HG03108 (cell line): Measurements from ENCODE around the gene ATRIP.
A peak's percentile ranks its signal among the peaks of the same experiment; 100 is the strongest.
"Not testable (repeated sequence)": the region's sequence is repeated elsewhere in the genome, so short reads cannot be mapped to it uniquely, and the experiment has no call there.

ENCODE experiments used
- ATAC-seq: cut with Tn5 transposase; IDR thresholded peaks from one replicate; pipeline ENCODE4 v1.9.1; 2021; ENCODE audit warnings: moderate library complexity; ENCODE audit not compliant: unreplicated experiment

The ATRIP gene

DNA sequence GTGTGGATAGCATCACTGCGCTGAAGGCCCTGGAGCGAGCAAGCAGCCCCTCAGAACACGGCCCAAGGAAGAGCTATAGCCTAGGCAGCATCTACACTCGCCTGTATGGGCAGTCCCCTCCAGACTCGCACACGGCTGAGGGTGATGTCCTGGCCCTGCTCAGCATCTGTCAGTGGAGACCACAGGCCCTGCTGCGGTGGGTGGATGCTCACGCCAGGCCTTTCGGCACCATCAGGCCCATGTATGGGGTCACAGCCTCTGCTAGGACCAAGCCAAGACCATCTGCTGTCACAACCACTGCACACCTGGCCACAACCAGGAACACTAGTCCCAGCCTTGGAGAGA is 20.5 kb downstream of the ATRIP start:
- ATAC-seq = no peak

DNA sequence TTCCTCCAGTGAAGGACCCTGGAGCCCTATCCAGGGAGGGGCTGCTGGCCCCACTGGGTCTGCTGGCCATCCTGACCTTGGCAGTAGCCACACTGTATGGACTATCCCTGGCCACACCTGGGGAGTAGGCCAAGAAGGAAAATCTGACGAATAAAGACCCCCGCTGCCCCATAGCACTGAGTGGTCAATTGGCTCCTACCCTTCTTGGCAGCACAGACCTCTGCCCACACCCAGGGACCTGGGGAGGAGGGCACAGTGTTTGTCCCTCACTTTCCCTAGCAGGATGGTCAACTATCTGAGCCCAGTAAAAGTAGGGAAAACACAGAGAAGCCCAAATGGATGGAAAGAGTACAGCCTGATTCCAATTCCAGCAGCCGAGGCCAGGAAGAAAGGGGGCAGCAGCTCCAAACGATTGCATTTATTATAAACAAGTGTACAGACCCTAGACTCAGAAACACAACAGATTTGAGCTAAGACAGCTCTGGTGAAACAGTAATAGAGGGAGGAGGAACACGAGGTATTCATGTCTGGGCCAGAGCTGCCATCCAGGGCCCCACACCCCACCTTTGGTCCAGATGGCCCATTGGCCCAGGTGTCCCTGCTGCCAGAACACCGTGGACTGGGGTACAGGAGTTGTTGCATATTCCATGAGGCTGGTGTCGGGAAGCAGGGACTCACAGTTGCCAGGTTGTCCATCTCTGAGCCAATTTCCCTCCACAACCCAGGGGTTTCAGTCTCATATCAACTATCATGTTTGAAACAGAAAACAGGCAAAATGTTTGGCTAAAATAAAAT is 21.1 kb downstream of the ATRIP start:
- ATAC-seq = no peak

DNA sequence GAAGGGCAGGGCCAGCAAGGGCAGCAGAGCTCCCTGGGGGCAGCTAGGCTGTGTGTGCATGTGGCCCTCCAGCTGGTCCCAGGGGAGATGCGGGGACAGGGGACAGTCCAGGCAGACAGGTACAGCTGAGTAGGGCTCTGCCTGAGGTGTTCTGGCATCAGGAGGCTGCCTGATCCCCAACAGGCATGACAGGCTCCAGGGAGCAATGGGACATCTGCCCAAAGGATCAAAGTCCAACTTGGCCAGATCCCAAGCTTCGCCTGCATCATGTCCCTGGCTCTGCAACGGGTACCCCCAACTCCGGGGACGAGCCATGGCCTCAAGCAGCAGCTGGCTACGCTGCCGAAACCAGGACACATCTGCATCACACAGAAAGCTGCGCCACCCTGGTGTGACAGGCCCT is 21.8 kb downstream of the ATRIP start:
- ATAC-seq = no peak

DNA sequence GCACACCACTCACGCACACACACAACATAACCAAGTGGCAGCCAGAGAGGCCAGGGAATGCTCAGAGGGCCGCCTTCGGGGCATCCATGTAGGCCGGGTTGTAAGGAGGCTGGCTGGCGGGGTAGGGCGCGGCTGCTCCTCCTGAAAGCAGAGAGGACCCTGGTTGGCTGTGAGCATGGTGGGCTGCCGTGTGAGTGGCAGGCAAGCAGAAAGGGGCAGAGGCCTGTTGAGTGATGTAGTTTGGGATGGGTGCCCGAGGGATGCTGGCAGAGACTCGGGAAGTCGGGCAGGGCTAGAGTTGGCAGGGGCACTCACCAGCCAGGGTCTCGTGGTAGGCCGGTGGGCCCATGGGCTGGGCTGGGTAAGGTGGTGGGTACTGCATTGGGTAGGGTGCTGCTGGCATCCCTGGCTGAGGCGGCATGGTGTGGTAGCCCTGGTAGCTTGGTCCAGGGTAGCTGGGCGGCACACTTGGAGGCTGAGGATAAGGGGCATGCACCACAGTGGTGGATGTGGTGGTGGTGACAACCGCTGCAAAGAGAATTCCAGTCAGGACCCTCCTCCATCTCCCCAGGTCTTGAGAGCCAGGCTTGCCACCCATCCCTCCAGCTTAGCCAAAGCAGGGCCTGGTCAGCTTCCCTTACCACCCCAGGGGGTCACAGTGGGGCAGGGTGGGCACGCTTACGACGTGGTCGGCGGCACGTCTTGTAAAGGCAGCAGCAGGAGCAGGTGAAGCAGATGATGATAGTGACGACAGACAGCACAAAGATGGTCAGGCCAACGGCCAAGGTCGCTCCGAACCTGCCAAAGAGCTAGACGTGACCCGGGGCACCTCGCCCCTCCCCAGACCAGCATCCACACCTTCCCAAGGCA is 22.7 kb downstream of the ATRIP start:
- ATAC-seq = no peak

DNA sequence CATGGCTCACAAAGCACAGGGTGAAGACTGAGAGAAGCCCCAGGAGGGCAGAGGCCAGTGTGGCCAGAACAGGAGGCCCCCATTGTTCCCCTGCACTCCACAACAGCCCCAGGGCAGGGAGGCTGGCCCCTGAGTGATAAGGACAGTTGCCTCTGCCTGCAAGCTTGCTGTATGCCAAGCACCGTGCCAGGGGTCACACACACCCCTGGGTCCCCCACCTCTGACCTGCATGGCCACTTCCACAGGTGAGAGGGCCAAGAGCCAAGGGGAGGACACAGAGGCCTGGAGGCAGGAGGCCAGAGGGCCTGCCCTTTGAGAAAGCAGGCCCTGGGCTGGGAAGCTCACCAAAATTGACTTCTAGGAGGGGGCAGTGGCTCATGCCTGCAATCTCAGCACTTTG is 23.7 kb downstream of the ATRIP start:
- no peak for ATAC-seq

DNA sequence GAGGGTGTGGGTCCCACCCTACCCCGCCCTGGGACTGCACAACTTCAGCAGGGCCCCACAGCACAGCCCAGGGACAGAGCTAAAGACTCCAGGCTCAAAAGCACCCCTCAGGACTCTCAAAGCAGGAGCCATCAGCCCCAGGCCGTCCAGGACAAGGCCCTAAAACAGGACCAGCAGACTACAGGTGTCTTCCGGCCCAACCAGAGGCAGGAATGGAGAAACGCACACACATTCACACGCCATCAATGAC is 26.1 kb downstream of the ATRIP start:
- no peak for ATAC-seq

DNA sequence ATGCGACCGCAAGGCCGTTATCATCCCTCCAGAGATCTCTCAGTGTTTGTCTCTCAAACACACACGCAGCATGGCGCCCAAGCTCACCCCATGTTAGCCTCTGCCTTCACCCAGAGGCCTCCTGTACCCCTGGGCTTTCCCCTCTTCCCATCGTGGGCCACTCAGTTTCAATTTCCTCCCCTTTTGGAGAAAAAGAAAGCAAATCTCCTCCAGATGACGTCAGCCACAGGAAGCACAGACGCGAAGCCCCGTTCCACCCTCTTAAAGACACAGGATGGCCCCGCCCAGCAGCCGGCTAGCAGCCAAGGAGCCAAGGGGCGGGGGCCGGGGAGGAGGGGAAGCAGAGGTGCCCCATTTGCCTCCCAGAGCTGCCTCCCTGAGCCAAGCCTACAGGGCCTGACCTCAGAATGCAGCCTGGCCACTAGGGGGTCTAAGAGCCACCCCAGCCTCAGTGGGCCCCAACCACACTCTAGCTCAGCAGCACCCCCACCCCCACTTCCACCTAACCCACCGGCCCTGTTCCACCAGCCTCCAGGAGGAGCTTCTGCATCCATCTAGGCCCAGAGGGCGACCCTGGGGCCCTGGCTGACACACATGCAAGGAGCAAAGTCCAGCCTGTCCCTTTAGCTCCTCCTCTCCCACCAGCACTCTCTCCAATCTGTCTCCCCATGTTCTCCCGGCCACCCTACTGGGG is 26.5 kb downstream of the ATRIP start:
- ATAC-seq = peak; percentile 75

DNA sequence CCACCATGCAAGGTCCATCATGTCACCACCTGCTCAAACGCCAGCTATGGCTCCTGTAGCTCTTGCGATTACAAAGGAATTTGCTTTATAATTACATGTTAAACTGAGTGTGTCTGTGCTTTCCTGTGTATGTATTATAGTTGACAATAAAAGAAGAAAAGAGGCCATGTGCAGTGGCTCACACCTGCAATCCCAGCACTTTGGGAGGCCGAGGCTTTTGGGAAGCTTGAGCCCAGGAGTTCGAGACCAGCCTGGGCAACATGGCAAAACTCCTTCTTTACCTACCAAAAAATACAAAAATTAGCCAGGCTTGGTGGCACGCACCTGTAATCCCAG is 27.0 kb downstream of the ATRIP start:
- ATAC-seq = no peak

DNA sequence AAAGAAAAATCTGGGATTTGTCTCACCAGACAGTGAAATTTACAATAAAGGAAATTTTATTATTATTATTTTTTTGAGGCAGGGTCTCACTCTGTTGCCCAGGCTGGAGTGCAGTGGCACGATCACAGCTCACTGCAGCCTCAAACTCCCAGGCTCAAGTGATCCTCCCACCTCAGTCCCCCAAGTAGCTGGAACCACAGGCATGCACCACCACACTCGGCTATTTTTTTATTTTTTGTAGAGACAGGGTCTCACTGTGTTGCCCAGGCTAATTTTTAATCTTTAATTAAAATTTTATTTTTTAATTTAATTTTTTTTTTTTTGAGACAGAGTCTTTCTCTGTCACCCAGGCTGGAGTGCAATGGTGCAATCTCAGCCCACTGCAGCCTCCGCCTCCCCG is 27.5 kb downstream of the ATRIP start:
- not testable (repeated sequence) for ATAC-seq

DNA sequence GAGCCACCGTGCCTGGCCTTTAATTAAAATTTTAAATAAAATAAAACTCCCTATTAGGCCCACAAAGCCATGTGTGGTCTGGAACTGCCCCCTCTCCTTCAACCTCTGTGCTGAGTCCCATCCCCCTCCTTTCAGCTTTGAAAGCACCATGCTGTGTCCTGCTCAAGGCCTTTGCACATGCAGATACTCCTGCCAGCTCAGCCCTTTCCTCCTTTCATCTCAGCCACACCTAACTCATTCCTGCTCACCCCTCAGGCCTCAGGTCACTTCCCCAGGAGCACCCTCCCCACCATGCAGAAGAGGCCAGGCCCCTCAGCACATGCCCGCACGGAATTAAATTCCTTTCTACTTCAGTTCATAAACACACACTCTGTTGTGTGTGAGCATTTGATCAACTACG is 28.1 kb downstream of the ATRIP start:
- ATAC-seq = no peak

DNA sequence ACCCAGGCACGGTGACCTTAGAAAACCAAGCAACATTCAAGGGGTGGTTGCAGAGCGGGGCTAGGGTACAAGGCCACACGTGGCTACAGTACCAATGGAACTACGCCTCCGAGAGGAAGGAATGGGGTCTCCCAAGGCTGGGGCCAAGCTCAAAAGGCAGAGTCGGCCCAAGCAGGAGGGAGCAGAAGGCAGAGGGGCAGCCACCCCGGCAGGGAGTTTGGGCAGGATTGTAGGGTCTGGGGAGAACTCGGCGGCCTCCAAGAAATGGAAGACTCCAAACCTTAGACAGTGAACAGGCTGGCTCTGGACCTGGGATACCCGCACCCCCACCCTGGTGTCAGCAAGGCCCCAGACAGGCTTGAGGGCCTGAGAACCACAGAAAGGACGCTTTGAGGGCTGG is 28.7 kb downstream of the ATRIP start:
- no peak for ATAC-seq

DNA sequence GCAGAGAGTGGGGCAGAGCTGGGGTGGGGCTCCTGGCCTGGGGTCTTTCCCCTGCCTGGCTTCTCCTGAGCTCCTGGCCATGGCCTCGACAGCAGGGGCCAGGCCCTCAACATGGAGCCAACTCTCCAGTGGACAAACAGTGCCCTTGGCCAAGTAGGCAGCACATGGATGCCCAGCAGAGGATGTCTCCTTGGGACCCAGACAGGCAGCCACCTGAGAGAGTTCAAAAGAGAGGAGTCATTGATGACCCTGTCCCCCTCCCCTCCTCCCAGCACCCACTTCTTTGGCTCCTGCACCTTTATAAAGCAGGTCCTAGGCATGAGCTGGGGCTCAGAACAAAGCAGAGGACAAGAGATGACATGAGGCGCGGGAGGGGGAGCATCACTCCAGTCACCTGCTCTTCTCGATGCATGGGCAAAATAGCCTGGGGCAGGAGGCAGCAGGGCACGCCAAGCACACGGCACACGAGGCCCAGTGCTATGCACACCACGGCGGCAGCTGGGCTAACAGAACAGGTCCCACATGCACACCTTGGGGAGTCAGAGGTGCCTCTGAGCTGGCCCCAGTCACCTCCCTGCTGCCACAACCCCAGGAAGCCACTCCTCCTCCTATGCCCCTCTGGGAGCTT is 30.0 kb downstream of the ATRIP start:
- ATAC-seq = no peak

DNA sequence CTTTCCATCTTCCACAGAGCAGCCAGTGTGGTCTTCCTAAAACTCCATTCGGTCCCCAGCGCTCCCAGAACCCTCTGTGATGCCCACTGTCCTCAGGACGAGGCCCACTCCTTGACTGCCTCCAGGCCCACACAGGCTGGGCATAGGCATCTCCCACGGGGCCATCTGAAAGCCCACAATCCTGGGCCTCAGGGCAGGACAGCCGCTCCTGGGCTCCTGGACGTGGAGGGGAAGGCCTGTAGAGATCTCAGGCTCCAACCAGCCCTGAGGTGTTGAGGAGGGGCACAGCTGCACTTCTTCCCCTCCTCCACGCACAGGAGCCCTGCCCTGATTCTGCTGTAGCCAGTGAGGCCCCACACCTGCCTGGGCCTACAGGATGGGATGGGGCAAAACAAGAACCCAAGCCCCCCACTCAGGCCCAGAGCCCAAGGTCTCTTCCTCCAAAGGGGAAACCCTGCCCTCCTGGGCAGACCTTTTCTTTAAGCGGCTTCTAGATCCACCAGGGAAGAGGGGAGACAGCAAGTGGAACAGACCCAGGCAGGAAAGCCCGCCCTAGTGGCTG is 31.5 kb downstream of the ATRIP start:
- no peak for ATAC-seq

DNA sequence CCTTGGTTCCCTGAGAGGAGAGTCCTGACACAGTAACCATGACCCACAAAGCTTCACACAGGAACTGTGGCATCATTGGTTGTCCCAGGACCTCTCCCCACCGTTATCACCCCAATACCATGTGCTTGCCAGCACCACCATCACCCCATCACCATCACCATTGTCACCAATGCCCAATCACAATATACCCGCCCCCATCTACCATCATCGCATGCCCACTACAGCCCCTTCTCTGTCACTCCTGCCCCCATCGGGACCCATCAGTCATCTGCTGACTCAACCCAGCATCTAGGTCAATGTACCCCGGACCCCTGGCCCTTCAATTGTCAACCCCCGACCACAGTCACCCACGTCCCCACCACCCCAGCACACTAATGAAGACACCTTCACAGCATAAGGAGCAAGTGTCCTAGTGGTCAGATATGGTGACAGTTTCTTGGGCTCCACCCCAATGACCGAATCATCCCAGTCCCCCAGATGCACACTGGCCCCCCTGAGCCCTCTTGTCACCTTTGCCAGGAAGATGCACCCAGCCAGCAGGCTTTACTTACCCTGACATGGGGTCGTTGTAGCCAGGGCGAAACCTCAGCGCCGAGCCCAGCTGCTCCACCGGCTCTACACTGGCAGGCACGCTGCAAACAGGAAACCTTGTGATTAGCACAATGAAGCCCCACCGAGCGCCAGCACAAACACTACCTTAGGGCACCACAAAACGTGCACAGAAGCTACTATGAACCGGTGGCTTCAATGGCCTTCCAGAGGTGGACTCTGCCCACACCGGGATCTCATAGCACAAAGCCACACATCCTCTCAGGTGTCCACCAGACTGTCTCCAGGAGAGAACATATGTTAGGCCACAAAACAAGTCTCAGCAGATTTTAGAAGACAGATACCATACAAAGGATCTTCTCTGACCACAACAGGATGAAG is 32.4 kb downstream of the ATRIP start:
- no peak for ATAC-seq

DNA sequence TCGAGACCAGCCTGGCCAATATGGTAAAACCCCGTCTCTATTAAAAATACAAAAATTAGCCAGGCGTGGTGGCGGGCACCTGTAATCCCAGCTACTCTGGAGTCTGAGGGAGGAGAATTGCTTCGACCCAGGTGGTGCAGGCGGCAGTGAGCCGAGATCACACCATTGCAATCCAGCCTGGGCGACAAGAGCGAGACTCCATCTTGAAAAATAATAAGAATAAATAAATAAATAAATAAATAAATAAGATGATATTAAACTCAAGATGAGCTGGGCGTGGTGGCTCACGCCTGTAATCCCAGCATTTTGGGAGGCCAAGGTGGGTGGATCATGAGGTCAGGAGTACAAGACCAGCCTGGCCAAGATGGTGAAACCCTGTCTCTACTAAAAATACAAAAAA is 34.4 kb downstream of the ATRIP start:
- not testable (repeated sequence) for ATAC-seq

DNA sequence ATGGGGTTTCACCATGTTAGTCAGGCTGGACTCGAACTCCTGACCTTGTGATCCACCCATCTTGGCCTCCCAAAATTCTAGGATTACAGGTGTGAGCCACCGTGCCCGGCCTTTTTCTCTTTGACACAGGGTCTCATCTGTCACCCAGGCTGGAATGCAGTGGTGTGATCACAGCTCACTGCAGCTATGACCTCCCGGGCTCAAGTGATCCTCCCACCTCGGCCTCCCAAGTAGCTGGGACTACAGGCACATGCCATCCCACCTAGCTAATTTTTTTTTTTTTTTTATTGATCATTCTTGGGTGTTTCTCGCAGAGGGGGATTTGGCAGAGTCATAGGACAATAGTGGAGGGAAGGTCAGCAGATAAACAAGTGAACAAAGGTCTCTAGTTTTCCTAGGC is 36.3 kb downstream of the ATRIP start:
- ATAC-seq = not testable (repeated sequence)

DNA sequence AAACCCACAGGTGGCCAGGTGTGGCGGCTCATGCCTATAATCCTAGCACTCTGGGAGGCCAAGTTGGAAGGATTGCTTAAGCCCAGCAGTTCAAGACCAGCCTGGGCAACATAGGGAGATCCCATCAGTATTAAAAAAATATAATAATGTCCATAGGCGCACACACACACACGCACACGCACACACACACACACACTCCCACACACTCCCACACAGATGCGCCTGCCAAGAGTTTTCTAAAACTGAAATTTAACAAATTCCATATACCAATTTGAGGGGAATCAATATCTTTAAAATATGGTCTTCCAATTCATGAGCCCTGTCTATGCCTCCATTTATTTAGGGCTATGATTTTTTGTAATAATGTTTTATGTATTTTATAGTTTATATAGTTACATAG is 40.4 kb downstream of the ATRIP start:
- ATAC-seq = no peak

DNA sequence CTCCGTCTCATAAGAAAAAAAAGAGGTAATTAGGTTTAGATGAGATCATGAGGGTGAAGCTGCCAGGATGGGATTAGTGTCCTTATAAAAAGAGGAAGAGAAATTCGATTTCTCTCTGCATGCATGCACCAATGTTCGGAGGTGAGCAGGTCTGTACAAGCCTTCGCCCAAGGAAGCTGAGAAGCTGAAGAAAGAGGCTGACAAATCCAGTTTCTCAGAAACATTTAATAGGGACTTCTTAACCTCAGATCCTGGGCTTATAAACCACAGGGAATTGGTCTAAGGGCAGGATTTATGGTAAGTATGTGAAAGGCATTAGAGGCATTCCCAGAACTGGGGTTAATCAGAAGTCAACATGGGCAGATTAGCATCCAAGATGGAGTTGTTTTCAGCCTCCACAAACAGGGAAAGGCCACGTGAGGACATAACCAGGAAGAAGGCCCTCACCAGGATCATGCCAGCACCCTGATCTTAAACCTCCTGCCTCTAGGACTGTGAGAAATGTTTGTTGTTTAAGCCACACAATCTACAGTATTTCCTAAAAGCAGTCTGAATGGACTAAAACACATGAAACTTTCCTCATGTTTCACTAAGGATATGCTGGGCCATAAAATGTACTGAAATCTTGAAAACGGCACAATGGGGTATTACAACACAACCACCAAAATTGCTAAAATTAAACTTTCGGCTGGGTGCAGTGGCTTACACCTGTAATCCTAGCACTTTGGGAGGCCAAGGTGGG is 46.1 kb downstream of the ATRIP start:
- no peak for ATAC-seq

DNA sequence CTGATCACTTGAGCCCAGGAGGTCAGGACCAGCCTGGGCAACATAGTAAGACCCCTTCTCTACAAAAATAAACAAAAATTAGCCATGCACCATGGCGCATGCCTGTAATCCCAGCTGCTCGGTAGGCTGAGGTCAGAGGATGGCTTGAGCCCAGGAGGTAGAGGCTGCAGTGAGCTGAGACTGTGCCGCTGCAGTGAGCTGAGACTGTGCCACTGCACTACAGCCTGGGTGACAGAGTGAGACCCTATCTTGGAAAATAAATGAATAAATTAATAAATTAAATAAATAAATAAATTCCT is 46.6 kb downstream of the ATRIP start:
- no peak for ATAC-seq

DNA sequence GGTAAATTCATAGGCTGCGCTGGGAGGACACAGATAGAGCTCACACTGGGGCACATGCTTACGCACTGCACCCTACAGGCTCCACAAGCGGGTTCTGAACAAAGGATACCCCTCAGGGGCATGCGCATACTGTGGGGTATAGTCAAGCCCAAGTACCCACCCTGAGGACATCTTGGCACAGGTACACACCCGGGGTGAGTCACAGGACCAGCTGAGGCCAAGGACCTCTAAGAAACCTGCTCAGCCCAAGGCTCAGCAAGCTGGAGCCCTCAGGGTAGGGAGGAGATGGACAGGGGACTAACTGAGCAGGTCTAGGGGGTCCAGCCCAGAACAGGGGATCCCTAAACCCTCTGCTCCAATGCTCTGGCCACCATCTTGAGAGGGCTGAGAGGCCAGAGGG is 54.1 kb downstream of the ATRIP start:
- ATAC-seq = no peak
